ENCODE results near the gene SLC6A13. TPM values are rescaled to one million over a fixed set of nuclear protein-coding genes. Genes with fewer than 3 reads are reported as not detected.

The SLC6A13 gene
- total and polyA plus RNA-seq, 2 of the 8 experiments (the other 6 are each of a cell fraction or from before 2014, with no cell fraction given) = 0.03 TPM; not detected in 1

GRCh38 chr12:307406-307805, 44.8 kb upstream of the SLC6A13 start:
- CTCF ChIA-PET (ENCODE audit: partially characterized antibody) = no interaction called here
- H3K36me3 ChIP-seq (ENCODE audit: control insufficient read depth in 2 of 4, insufficient read depth in 4 of 4, low read length in 3 of 4) = peaks cover 7 to 48% (median 37%) of the 10 kb centered on the region in 4 experiments
- no peak for FAIRE-seq

More at GRCh38 chr12:307406-307805, 44.8 kb upstream of the SLC6A13 start:
- no peak overlapping the region for H3K14ac ChIP-seq (ENCODE audit: insufficient read length)
- H3K4me2 ChIP-seq (ENCODE audit: insufficient read depth in 1 of 2, low read depth in 2 of 2, low read length in 2 of 2) = no peak overlapping the region
- H3K23me2 ChIP-seq (ENCODE audit: low read depth, low read length) = no peaks in the 10 kb centered on the region
- H4K20me1 ChIP-seq (replicated peaks in 1 of 2; ENCODE audit: control insufficient read depth in 1 of 2, insufficient read depth in 2 of 2, low read length in 2 of 2) = peaks cover 0 to 3% of the 10 kb centered on the region in 2 experiments
- no peak overlapping the region for H2AFZ ChIP-seq (ENCODE audit: low read length)
- H4K91ac ChIP-seq (replicated peaks; ENCODE audit: insufficient read length, low read length) = no peak overlapping the region
- no peaks in the 10 kb centered on the region for H3K79me2 ChIP-seq (ENCODE audit: control insufficient read depth in 1 of 2, insufficient read depth in 2 of 2, low read length in 2 of 2)
- H3K18ac ChIP-seq (ENCODE audit: extremely low read depth, low read length) = no peak overlapping the region
- no peak overlapping the region for H2BK15ac ChIP-seq (ENCODE audit: low read length)
- no peaks in the 10 kb centered on the region for H3K27me3 ChIP-seq (replicated peaks in 1 of 4; ENCODE audit: control insufficient read depth in 3 of 4, extremely low read depth in 1 of 4, insufficient read depth in 3 of 4, low read length in 3 of 4)
- no peak overlapping the region for H3K23ac ChIP-seq (ENCODE audit: insufficient read length)
- no peak for DNase-seq (ENCODE audit: low read depth in 1 of 2, low spot score in 2 of 2)
- H2BK5ac ChIP-seq (ENCODE audit: low read depth, low read length) = no peak overlapping the region
- H2BK20ac ChIP-seq (ENCODE audit: low read length) = no peak overlapping the region
- H3K79me1 ChIP-seq (ENCODE audit: low read depth, low read length) = no peaks in the 10 kb centered on the region
- TF ChIP-seq MAFK (IDR thresholded peaks at IDR 0.05; ENCODE audit: low read depth, low read length) = no peak
- no peak for TF ChIP-seq PHF8 (conservative IDR thresholded peaks at IDR 0.05; ENCODE audit: low read depth, low read length)
- TF ChIP-seq RXRA (IDR thresholded peaks at IDR 0.05; ENCODE audit: insufficient read depth, low read depth, low read length) = no peak
- no peak for TF ChIP-seq E2F6 (IDR thresholded peaks at IDR 0.05)
- TF ChIP-seq GTF2F1 (IDR thresholded peaks at IDR 0.05; ENCODE audit: borderline replicate concordance, low read depth, low read length) = no peak
- no peak for TF ChIP-seq CHD2 (IDR thresholded peaks at IDR 0.05; ENCODE audit: low read length)
- TF ChIP-seq MAX (IDR thresholded peaks at IDR 0.05) = no peak
- no peak for TF ChIP-seq TEAD4 (IDR thresholded peaks at IDR 0.05; ENCODE audit: low read depth, low read length)
- TF ChIP-seq SRF (IDR thresholded peaks at IDR 0.05; ENCODE audit: low read depth, low read length) = no peak
- TF ChIP-seq FOSL1 (IDR thresholded peaks at IDR 0.05; ENCODE audit: insufficient read depth, low read depth, low read length) = no peak
- no peak overlapping the region for H3K4me3 ChIP-seq (ENCODE audit: extremely low read depth in 1 of 4, insufficient read depth in 2 of 4, low read depth in 3 of 4, low read length in 4 of 4)
- H4K5ac ChIP-seq (ENCODE audit: insufficient read length, low read depth, low read length) = no peak overlapping the region
- no peaks in the 10 kb centered on the region for H3K4me1 ChIP-seq (replicated peaks in 1 of 4; ENCODE audit: control insufficient read depth in 3 of 4, insufficient read depth in 4 of 4, low read length in 3 of 4)
- POLR2A ChIA-PET (ENCODE audit: partially characterized antibody) = no interaction called here
- no peak overlapping the region for H2BK12ac ChIP-seq (ENCODE audit: low read depth, low read length)
- no peak overlapping the region for H2AK5ac ChIP-seq (ENCODE audit: low read depth, low read length)
- WGBS, 2 experiments (ENCODE audit: extremely low coverage in 1 of 2, insufficient coverage in 1 of 2, insufficient read length in 1 of 2, insufficient replicate concordance in 2 of 2, low coverage in 1 of 2, low lambda C conversion rate in 2 of 2, missing lambda C conversion rate in 1 of 2) = 94% methylated on average over 10 of the region's 10 CpGs; no CpG with 5 or more reads in 1 of the 2 experiments
- no peak overlapping the region for H2BK120ac ChIP-seq (replicated peaks; ENCODE audit: low read depth, low read length)
- H3K4ac ChIP-seq (replicated peaks; ENCODE audit: insufficient read length, low read depth, low read length) = no peak overlapping the region
- H3K9ac ChIP-seq (replicated peaks in 1 of 4; ENCODE audit: extremely low read depth in 1 of 4, low read depth in 3 of 4, low read length in 3 of 4) = no peak overlapping the region
- H3K9me3 ChIP-seq (ENCODE audit: insufficient read depth in 2 of 2, low read depth in 1 of 2, low read length in 1 of 2) = no peaks in the 10 kb centered on the region
- no peak overlapping the region for H3K56ac ChIP-seq (replicated peaks; ENCODE audit: insufficient read length, low read depth, low read length)
- no peak overlapping the region for H4K8ac ChIP-seq (ENCODE audit: extremely low read depth, insufficient read depth, low read length)
- H3K27ac ChIP-seq (ENCODE audit: low read depth, low read length) = no peak overlapping the region
